H54 (cell line): Measurements from ENCODE around the gene ID4.
A peak's percentile ranks its signal among the peaks of the same experiment; 100 is the strongest.
"Not testable (repeated sequence)": the region's sequence is repeated elsewhere in the genome, so short reads cannot be mapped to it uniquely, and the experiment has no call there.

Experiments
- DNase-seq: peaks from one replicate; pipeline ENCODE4 v3.0.0; 2011; ENCODE audit warnings: low spot score, mixed read lengths; ENCODE audit not compliant: insufficient read length
- FAIRE-seq: peaks from 3 replicates; lab custom pipeline; 2011; peaks lifted over from hg19 to GRCh38; lab: Jason Lieb, UNC
- POLR2A ChIP-seq: IDR thresholded peaks from 2 replicates; pipeline ENCODE4 v1.6.1; 2011; ENCODE audit warnings: low read depth, mild to moderate bottlenecking, low read length

Gene ID4

DNA sequence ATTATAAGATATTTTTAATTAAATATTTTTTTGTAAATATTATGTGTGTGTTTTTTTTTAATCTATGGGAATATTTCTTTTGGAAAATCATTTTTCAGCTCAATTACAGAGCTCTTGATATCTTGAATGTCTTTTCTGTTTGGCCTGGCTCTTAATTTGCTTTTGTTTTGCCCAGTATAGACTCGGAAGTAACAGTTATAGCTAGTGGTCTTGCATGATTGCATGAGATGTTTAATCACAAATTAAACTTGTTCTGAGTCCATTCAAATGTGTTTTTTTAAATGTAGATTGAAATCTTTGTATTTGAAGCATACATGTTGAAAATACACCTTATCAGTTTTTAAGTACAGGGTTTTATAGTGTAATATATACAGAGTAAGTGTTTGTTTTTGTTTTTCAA is 2.6 kb downstream of the ID4 start:
- no peak for DNase-seq

DNA sequence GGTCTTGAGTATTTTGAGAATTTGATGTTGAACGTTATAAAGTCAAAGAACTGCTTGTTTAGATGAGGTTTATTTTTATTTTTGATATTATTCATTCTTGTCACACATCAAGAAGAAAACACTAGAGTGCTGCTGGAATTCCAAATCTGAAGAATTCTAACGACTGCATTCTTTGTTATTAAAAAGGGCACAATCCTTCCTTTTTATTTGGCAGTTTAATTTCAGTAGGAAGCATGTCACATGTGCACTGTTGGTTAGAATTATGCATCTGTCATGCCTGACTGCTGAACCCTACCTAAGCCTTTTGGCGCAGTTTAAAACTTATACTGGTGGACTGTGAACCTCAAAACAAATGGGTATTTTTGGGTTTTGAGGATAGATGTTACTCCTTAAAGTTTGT is 4.0 kb downstream of the ID4 start:
- FAIRE-seq, result no peak
- no peak for DNase-seq
- TF ChIP-seq POLR2A, result no peak

More for the DNA sequence above, 2.6 kb downstream of the ID4 start:
- no peak for FAIRE-seq
- no peak for TF ChIP-seq POLR2A

DNA sequence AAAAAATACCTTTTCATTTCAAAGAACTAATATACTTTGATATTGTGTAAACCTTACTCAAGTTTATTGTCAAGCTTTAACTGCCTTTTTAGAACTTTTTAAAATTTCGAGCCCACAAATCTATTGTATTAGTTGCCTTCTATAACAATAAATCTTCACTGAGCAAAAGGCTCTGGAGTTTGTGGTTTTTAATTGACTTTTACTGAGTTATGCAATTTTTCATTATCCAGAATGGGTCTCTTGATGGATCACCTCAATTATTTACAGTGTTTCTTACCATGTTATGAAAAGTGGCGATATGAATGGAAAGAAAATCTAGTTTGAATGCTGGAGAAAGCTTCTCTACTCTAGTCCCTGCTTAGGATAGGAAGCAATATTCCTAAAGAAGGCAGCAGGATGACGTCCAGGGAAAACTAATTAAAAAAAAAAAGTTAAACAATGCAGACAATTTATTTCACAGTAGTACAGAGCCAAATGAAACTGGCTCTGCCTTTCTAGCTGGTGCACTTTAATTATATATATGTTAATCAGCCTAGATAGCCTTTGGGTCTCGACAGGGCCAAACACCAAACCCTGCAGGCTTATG is 5.0 kb downstream of the ID4 start:
- no peak for DNase-seq
- TF ChIP-seq POLR2A, result no peak
- FAIRE-seq, result no peak

DNA sequence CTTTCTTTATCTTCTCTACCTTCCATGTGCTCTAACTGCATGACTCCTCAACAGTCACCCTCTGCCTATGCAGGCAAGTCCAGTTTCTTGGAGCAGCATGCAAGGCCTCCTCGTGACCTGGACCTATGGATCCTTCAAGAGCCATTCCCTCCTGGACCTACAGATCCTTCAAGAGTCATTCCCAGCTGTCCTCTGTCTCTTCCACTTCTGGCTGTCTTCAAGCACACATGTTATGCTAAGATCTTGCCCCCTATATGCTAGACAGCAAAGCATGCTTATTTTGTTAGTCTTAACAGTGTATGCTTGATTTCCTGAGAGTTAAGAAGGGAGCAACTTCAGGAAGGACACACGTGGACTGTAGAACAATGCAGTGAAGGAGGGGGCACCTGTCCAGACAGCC is 7.5 kb downstream of the ID4 start:
- FAIRE-seq (no peak), DNase-seq (no peak)
- TF ChIP-seq POLR2A, result no peak

DNA sequence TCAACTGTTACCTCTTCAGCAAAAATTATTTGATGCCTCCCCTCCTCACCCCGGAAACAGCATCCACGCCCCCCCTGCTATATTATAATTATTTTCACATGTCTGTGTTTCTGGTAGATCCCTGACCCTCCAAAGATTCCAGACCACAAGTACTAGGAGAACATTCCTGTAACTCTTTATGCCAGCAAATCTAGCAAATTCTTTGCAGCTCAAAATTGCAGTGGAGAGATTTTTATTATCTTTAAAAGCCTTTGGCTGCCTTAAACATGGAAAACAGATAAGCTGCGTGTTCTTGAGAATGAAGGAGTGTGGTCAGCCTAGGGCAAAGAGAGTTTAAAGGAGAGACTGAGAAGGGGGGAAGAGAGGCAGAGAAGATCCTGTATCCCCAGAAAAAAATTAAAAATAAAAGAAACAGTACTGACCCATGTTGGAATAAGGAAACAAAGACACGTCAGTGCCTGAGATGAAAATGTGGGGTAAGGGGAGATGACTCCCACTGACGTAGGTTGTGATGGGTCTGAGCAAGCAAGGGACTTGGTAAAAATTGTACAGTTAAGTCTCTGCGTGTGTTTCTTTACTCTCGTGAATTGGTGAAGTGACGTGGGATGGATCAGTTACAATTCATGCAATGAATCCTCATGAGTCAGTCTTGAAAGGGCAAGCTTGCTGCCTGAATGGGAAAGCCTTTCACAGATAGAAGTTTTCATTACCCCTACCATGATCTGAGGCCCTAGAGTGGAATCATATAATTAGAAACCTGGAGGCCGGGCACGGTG is 8.3 kb downstream of the ID4 start:
- DNase-seq, result no peak
- FAIRE-seq, result no peak
- no peak for TF ChIP-seq POLR2A

DNA sequence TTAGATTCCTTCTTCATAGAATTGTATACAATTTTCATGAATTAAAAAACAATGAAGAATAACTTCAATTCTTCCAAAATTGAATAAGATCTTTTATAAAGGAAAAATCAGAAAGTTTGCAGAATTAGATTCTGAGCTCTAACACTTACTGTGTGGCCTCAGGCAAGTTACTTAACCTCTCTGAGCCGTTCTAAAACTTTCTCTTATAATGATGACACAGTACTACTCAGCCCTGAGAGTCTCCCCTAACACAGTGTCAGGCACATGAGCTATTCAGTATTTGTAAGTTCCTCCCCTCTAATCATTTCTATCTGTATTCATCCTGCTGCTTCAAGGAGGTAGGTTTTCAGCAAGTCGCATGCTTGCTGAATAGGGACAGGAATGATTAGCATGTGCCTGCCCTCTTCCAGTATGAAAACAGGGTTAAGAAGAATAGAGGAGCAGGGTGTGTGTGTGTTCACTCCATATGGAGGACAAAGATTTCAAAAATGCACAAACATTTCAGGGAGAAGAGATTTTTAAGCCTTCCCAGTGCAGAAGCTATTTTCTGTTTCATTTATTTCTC is 11.4 kb downstream of the ID4 start:
- FAIRE-seq, result no peak
- no peak for DNase-seq
- TF ChIP-seq POLR2A, result no peak

DNA sequence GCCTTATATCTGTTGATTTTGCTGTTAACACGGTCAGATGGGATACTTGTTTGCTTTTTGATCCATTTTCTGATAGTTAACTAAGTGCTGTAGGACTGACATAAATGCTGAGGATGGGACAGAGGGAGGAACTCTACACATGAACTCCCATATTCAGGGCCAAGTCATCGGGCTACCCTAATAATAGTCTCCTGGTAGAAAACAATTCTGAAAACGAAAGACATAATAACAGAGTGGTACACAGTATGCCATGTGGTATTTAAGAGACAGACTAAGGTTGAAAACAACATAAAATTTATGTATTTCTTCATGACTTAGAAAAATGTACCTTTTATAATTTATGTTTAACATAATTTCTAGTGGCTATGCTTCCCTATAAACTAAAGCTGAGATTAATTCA is 12.0 kb downstream of the ID4 start:
- DNase-seq (no peak), FAIRE-seq (no peak)
- TF ChIP-seq POLR2A, result no peak

DNA sequence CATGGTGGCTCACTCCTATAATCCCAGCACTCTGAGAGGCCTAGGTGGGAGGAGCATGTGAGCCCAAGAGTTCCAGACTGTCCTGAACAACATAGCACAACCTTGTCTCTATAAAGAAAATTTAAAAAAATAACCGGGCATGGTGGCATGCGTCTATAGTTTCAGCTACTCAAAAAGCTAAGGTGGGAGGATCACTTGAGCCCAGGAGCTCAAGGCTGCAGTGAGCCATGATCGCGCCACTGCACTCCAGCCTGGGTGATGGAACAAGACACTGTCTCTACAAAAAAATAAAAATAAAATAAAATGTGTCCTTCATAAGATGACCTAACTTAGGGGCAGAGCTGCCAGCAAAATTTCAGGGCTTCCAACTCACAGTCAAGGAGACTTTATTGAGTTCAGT is 12.6 kb downstream of the ID4 start:
- no peak for FAIRE-seq
- no peak for TF ChIP-seq POLR2A

DNA sequence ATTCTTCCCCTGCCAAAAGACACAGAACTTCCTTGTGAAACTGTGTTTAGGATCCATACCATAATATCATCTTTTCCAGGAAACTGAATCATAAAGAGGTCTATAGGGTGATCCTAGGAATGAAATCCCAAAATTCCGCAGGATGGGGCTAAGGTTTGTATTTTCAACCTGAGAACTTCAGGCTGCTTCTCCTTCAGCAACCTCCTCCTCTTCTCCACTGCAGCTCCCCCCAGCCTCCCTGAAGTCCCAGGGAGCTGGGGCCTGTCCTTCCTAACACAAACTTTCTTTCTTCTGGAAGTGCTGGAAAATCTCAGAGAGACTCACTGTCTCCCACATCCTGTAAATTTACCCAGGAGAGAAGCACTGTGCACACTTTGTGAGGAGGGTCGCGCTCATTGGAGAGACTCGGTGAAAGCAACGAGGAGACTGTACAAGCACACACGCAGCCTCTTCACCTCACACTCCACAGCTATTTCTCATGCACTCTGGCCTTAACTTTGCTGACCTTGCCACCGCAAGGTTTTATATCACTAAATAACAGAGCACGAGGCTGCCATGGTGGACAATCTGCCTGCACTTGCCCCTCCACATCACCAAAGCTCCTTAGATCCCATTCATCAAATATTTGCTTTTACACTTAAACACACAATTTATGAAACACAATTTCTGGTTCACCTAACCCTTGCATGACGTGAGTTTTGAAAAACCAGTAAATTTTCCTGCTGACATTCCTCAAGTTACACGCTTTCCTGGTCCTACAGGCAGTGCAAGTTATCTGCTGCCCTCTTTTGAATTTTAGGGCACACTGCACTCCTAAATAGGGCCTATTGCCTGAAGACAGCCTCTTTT is 14.3 kb downstream of the ID4 start:
- peak; percentile 33 for FAIRE-seq
- peak; percentile 63 for DNase-seq
- no peak for TF ChIP-seq POLR2A

More for the DNA sequence above, 12.6 kb downstream of the ID4 start:
- no peak for DNase-seq

DNA sequence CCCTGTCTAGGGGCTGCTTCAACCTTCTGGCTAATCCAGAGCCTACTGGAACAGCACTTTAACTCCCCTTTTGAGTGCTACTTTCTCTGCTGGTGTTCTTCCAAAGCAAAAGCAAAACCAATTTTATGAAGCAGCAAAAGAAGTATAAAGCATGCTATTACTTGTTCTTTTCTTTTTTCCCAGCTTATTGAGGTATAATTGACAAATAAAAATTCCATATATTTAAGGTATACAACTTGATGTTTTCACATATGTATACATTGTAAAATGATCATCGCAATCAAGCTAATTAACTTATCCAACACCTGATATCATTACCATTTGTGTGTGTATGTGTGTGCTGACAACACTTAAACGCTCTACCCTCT is 14.9 kb downstream of the ID4 start:
- TF ChIP-seq POLR2A, result no peak
- FAIRE-seq, result no peak
- no peak for DNase-seq

DNA sequence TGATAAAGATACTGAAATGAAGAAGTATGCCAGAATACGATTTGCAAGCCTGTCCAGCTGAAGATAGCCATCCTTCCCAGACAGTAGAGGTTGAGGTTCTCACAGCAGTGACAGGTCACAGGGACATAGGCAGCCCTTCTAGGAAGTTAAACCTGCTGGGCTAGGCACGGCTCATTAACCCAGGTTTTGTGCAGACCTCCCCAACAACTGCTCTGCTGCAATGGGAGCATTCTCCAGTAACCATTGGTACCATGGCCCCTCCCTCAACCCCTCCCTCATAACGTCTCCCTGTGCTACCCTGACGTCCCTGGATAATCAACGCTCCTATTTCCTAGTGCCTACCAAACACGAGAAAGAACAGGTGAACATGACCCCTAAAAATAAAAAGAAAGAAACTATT is 15.8 kb downstream of the ID4 start:
- FAIRE-seq, result no peak
- no peak for TF ChIP-seq POLR2A
- no peak for DNase-seq

DNA sequence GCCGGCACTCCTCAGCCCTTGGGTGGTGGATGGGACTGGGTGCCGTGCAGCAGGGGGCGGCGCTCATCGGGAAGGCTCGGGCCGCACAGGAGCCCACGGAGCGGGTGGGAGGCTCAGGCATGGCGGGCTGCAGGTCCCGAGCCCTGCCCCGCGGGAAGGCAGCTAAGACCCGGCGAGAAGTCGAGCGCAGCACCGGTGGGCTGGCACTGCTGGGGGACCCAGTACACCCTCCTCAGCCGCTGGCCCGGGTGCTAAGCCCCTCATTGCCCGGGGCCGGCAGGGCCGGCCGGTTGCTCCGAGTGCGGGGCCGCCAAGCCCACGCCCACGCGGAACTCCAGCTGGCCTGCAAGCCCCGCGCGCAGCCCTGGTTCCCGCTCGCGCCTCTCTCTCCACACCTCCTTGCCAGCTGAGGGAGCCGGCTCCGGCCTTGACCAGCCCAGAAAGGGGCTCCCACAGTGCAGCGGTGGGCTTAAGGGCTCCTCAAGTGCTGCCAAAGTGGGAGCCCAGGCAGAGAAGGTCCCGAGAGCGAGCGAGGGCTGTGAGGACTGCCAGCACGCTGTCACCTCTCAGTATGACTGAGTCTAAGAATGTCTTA is 17.3 kb downstream of the ID4 start:
- not testable (repeated sequence) for FAIRE-seq, DNase-seq

DNA sequence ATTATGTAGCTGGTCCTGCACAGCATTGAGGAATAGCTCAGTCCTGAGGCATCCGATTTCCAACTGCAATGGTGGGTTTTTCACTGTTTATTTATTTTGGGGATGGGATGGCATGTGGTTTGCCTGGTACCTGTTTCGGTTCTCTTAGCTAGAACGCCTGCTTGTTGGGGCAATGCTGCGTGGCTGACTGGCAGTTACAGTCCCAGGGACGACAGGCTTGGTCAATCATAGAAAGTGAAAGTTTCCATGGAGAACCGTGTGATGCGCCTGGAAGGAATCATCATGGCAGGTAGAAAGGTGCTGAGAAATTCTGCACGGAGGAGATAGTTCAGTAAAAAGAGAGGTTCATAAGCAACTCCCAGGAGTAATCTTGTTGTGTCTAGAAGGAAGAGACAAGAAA is 18.4 kb downstream of the ID4 start:
- DNase-seq (no peak), FAIRE-seq (no peak)
- no peak for TF ChIP-seq POLR2A

DNA sequence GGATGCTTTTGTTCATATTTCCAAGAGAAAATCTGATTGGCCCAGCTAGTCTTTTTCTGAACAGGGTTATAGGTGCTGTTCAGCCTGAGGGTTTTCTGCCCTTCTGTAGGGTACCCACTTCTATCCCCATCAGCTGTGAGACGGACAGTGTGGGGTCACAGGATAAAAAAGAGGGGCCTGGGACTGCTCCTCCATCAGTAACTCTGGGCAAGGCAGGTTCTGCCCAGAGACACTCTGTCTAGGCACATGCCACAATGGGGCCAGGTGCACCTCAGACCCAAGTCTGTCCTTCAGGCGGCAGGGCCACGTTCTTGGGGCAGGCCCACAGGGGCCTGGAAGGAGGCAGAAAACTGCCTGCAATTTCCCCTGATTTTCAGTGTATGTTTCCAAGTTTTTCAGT is 20.0 kb downstream of the ID4 start:
- DNase-seq (no peak), FAIRE-seq (no peak)
- TF ChIP-seq POLR2A, result no peak
